ENCODE measurements around the gene STEAP4.

Gene STEAP4

DNA sequence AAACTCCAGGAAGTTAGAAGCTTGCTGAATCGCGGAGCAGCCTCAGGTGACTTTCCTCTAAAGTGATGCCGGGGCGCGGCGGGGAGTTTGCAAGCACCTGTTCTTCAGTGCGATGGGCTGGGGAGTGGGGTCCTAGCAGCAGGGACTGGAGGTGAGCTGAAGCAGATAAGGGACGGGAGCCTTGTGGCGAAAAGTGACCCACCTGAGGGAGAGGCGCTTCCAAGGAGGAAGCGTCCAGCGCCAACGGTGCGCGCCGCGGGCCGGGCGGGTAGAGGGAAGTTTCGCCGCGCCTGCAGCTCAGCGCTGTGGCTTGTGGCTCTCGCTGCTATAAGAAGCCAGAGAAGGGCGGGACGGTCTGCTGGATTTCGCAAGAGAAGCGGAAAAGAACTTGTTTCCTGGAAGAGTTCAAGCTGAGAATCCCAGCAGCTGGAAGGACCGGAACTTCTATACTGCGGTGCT lies at the start of gene STEAP4:
TSS of gene STEAP4 (minus strand) at position 305 of the 459 bp plus-strand sequence. CDS start 22,625 bp downstream, outside the sequence.
- no peaks in the 10 kb centered on the region for H3K27me3 ChIP-seq (ENCODE audit: low read depth)
- peak within 1 kb of the TSS; percentile 20 for H3K4me3 ChIP-seq
- H3K36me3 ChIP-seq (replicated peaks): no peaks in the 10 kb centered on the region
- no peaks in the 10 kb centered on the region for H3K9me3 ChIP-seq
- peak; percentile 20 to 62 for DNase-seq (ENCODE audit: low spot score in 2 of 2)
- in situ Hi-C loops (cut with MboI; ENCODE audit: low sequenced_read_pairs): no loop called here
- H3K4me1 ChIP-seq: 0 out of 2 replicates have a peak, but pooled peaks cover 2% of the 10 kb centered on the region

GRCh38 chr7:88355011-88355410 lies 48.3 kb upstream of the STEAP4 start:
- Histone ChIP-seq H3K27me3 (ENCODE audit: low read depth) (no peaks in the 10 kb centered on the region), H3K4me3 (no peak overlapping the region), H3K36me3 (replicated peaks) (no peaks in the 10 kb centered on the region), H3K9me3 (0 out of 2 replicates have a peak, but pooled peaks cover 2% of the 10 kb centered on the region), H3K4me1 (peaks cover 4% of the 10 kb centered on the region; the same call in 1 of the 2 replicates)
- in situ Hi-C loops (cut with MboI; ENCODE audit: low sequenced_read_pairs): no loop called here
- DNase-seq (ENCODE audit: low spot score in 2 of 2): no peak

GRCh38 chr7:88350118-88350517 lies 43.4 kb upstream of the STEAP4 start:
- in situ Hi-C loops (cut with MboI; ENCODE audit: low sequenced_read_pairs): no loop called here
- DNase-seq (ENCODE audit: low spot score in 2 of 2): no peak
- H3K27me3 ChIP-seq (ENCODE audit: low read depth): no peaks in the 10 kb centered on the region
- peaks cover 5% of the 10 kb centered on the region for H3K4me1 ChIP-seq
- no peaks in the 10 kb centered on the region for H3K9me3 ChIP-seq
- H3K4me3 ChIP-seq: no peak overlapping the region
- no peaks in the 10 kb centered on the region for H3K36me3 ChIP-seq (replicated peaks)

- in situ Hi-C loops (cut with MboI; ENCODE audit: low sequenced_read_pairs): no loop called here
- no peak for DNase-seq (ENCODE audit: low spot score in 2 of 2)
- Histone ChIP-seq H3K4me3 (no peak overlapping the region), H3K9me3 (no peaks in the 10 kb centered on the region), H3K36me3 (replicated peaks) (no peaks in the 10 kb centered on the region), H3K4me1 (peaks cover 5% of the 10 kb centered on the region), H3K27me3 (ENCODE audit: low read depth) (no peaks in the 10 kb centered on the region)
Measured at GRCh38 chr7:88347517-88347916, 40.8 kb upstream of the STEAP4 start.

GRCh38 chr7:88347090-88347489 lies 40.4 kb upstream of the STEAP4 start:
- in situ Hi-C loops (cut with MboI; ENCODE audit: low sequenced_read_pairs): no loop called here
- Histone ChIP-seq H3K4me1 (peaks cover 5% of the 10 kb centered on the region), H3K27me3 (ENCODE audit: low read depth) (no peaks in the 10 kb centered on the region), H3K9me3 (no peaks in the 10 kb centered on the region), H3K4me3 (no peak overlapping the region), H3K36me3 (replicated peaks) (no peaks in the 10 kb centered on the region)
- DNase-seq (ENCODE audit: low spot score in 2 of 2): no peak

GRCh38 chr7:88346357-88346756 lies 39.7 kb upstream of the STEAP4 start:
- no peak for DNase-seq (ENCODE audit: low spot score in 2 of 2)
- H3K9me3 ChIP-seq: no peaks in the 10 kb centered on the region
- peaks cover 5% of the 10 kb centered on the region for H3K4me1 ChIP-seq
- H3K36me3 ChIP-seq (replicated peaks): no peaks in the 10 kb centered on the region
- in situ Hi-C loops (cut with MboI; ENCODE audit: low sequenced_read_pairs): no loop called here
- H3K4me3 ChIP-seq: no peak overlapping the region
- H3K27me3 ChIP-seq (ENCODE audit: low read depth): no peaks in the 10 kb centered on the region

DNA sequence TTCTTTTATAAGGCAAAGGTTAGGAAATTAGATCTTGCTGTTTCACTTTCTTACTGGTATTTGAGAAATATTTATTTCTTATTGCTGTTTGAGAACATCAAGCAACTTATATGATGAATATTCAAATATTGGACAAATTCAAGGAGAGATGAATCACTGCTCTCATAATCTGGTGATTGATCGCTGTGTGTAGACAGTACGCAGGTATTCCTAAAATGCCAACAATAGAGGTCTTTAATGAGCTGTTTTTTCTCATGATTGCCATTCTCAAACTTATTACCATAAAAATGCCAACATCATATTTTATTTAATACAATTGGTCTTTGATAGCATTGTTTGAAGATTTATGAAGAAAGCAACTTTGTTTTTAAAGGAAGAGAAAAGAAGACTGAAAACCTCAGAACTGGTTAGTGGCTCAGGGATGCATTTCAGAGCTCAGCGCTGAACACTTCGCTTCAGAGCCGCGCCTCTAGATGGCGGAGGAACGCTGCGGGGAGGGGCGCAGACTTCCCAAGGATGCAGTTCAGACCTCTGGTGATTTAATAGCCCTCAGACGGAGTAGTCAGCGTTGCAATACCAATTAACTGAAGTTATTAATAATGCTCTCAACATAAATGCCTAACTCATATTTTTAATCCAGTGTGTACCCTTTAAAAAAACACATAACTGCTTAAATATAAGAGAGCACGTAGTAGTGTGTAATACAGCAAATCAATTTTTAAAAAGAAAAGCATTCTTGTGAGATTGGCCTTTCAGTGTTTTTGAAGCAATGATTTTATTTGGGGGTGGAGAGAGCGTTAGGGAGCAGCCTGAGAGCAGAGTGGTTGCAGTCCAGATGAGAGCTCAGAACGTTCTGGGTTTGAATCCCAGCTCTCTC lies 38.5 kb upstream of the STEAP4 start:
- Histone ChIP-seq H3K4me3 (no peak overlapping the region), H3K27me3 (ENCODE audit: low read depth) (no peaks in the 10 kb centered on the region), H3K36me3 (replicated peaks) (no peaks in the 10 kb centered on the region), H3K4me1 (peaks cover 5% of the 10 kb centered on the region), H3K9me3 (no peaks in the 10 kb centered on the region)
- in situ Hi-C loops (cut with MboI; ENCODE audit: low sequenced_read_pairs): no loop called here
- peak; percentile 69 to 82 for DNase-seq (ENCODE audit: low spot score in 2 of 2)

GRCh38 chr7:88344271-88344670 lies 37.6 kb upstream of the STEAP4 start:
- H3K4me1 ChIP-seq: peaks cover 5% of the 10 kb centered on the region
- no peak for DNase-seq (ENCODE audit: low spot score in 2 of 2)
- H3K27me3 ChIP-seq (ENCODE audit: low read depth): no peaks in the 10 kb centered on the region
- H3K36me3 ChIP-seq (replicated peaks): no peaks in the 10 kb centered on the region
- no peak overlapping the region for H3K4me3 ChIP-seq
- in situ Hi-C loops (cut with MboI; ENCODE audit: low sequenced_read_pairs): no loop called here
- no peaks in the 10 kb centered on the region for H3K9me3 ChIP-seq

DNA sequence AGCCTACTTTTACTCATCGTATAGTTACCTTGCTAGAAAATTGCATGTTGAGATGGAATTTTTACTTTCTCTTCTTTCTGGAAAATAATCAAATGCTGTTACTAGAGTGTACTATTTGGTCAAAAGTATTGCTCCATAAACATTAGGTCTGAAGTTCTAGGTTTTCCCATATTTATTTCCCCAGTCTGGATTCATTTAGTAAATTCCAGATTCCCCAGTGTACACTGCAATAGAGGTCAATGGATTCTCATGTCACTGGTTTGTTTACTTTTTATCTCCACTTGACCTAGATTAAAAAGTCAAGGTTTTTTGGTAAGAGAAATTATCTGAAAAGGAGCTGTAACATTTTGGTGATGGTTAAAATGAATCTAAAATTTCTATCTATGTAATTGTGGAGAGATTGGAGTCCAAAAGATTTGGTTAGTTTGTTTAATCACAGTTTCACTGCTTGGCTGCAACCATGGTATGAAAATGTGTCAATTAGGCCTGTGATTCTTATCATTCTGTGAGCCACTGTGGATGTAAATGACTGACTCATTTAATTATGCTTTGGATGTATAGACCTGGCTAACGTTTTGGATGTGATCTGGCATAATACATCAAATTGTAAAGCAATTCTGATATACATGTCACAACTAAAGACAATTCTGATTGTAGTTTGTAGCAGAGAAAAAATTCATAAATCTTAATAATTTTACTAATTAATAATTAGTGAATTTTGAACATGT lies 32.7 kb upstream of the STEAP4 start:
- H3K36me3 ChIP-seq (replicated peaks): no peaks in the 10 kb centered on the region
- DNase-seq (ENCODE audit: low spot score in 2 of 2): no peak

DNA sequence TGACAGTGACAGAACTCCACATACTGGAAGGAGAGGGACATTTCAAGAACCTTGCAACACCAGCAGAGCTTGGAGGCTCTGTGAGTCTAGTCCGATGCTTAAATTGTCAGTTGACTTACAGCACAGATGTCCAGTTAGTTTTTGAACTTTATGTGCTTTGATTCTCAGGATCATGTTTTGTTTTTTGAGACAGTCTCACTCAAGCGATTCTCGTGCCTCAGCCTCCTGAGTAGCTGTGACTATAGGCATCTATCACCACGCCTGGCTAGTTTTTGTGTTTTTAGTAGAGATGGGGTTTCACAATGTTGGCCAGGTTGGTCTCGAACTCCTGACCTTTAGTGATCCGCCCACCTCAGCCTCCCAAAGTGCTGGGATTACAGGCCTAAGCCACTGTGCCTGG lies 31.8 kb upstream of the STEAP4 start:
- Histone ChIP-seq H3K4me1 (no peaks in the 10 kb centered on the region), H3K36me3 (replicated peaks) (no peaks in the 10 kb centered on the region), H3K27me3 (ENCODE audit: low read depth) (no peaks in the 10 kb centered on the region), H3K9me3 (no peaks in the 10 kb centered on the region), H3K4me3 (no peak overlapping the region)
- no peak for DNase-seq (ENCODE audit: low spot score in 2 of 2)
- in situ Hi-C loops (cut with MboI; ENCODE audit: low sequenced_read_pairs): no loop called here

More for the DNA sequence above, 32.7 kb upstream of the STEAP4 start:
- H3K9me3 ChIP-seq: no peaks in the 10 kb centered on the region
- H3K4me3 ChIP-seq: no peak overlapping the region
- in situ Hi-C loops (cut with MboI; ENCODE audit: low sequenced_read_pairs): no loop called here
- H3K4me1 ChIP-seq: no peaks in the 10 kb centered on the region
- H3K27me3 ChIP-seq (ENCODE audit: low read depth): no peaks in the 10 kb centered on the region

- Histone ChIP-seq H3K9me3 (no peaks in the 10 kb centered on the region), H3K4me1 (no peaks in the 10 kb centered on the region), H3K36me3 (replicated peaks) (no peaks in the 10 kb centered on the region), H3K27me3 (ENCODE audit: low read depth) (no peaks in the 10 kb centered on the region), H3K4me3 (no peak overlapping the region)
- no peak for DNase-seq (ENCODE audit: low spot score in 2 of 2)
- in situ Hi-C loops (cut with MboI; ENCODE audit: low sequenced_read_pairs): no loop called here
Measured at GRCh38 chr7:88337572-88337971, 30.9 kb upstream of the STEAP4 start.

GRCh38 chr7:88331322-88331721 lies 24.6 kb upstream of the STEAP4 start:
- Histone ChIP-seq H3K36me3 (replicated peaks) (no peaks in the 10 kb centered on the region), H3K4me3 (no peak overlapping the region), H3K9me3 (no peaks in the 10 kb centered on the region), H3K4me1 (no peaks in the 10 kb centered on the region), H3K27me3 (ENCODE audit: low read depth) (no peaks in the 10 kb centered on the region)
- in situ Hi-C loops (cut with MboI; ENCODE audit: low sequenced_read_pairs): no loop called here
- no peak for DNase-seq (ENCODE audit: low spot score in 2 of 2)

- Histone ChIP-seq H3K4me3 (no peak overlapping the region), H3K36me3 (replicated peaks) (no peaks in the 10 kb centered on the region), H3K27me3 (ENCODE audit: low read depth) (no peaks in the 10 kb centered on the region), H3K9me3 (no peaks in the 10 kb centered on the region), H3K4me1 (no peaks in the 10 kb centered on the region)
- no peak for DNase-seq (ENCODE audit: low spot score in 2 of 2)
- in situ Hi-C loops (cut with MboI; ENCODE audit: low sequenced_read_pairs): no loop called here
Measured at GRCh38 chr7:88329532-88330463, 23.1 kb upstream of the STEAP4 start.

Measured in HAP-1 (cell line).